ENCODE data around the gene CAD. TPM values are rescaled to one million over a fixed set of nuclear protein-coding genes. Genes with fewer than 3 reads are reported as not detected.

Gene CAD
- total and polyA plus RNA-seq, 9 of the 15 experiments (the other 6 are each of a cell fraction or from before 2014, with no cell fraction given): 7.5 to 126 (median 33.7) TPM

DNA sequence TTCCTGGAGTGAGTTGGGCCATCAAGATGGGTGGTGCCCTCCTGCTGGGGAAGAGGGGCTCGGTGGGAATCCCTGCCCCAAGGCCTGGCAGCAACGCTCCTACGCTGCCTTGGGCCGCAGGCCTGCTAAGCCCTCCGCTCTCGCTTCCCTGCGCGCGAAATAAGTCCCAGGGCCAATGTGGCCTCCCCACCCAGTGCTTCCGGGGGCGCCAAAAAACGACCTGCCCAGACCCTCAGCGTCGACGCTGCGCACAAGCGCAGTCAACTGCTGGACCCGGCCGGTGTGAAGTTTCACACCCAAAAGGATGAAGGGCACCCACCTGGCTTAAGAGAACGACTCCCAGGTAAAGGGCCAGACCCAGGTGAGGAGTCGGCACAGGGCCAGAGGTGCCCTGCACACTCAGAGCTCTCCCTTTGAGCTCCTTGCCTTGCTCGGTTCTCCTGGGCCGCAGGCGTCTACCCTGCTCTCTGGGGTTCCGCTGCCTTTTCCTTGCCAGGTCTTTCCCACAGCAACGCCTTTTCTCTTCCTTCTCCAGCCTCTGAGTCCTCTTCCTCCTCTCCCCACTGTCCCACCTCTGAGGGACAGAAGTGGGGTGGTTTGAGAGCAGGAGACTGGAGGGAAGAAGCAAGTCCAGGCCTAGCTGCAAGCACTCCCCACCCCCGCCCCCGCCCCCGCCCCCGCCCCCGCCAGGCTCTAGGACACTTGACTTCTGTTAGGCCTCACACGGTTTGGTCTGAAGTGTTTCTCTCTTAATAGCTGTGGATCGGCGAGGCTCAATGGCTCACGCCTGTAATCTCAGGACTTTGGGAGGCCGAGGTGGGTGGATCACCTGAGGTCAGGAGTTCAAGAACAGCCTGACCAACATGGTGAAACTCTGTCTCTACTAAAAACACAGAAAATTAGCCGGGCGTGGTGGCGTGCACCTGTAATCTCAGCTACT lies 58.3 kb downstream of the CAD start, which contains the start of gene DNAJC5G (continued):
- TF ChIP-seq, protein P1, sequence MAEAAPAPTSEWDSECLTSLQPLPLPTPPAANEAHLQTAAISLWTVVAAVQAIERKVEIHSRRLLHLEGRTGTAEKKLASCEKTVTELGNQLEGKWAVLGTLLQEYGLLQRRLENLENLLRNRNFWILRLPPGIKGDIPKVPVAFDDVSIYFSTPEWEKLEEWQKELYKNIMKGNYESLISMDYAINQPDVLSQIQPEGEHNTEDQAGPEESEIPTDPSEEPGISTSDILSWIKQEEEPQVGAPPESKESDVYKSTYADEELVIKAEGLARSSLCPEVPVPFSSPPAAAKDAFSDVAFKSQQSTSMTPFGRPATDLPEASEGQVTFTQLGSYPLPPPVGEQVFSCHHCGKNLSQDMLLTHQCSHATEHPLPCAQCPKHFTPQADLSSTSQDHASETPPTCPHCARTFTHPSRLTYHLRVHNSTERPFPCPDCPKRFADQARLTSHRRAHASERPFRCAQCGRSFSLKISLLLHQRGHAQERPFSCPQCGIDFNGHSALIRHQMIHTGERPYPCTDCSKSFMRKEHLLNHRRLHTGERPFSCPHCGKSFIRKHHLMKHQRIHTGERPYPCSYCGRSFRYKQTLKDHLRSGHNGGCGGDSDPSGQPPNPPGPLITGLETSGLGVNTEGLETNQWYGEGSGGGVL (CRISPR knock-in tag; IDR thresholded peaks at IDR 0.05): no peak
- TF ChIP-seq JUN (IDR thresholded peaks at IDR 0.05; ENCODE audit: borderline replicate concordance, low read depth, low read length) (no peak), JUN (CRISPR knock-in tag; IDR thresholded peaks at IDR 0.05; ENCODE audit: borderline replicate concordance) (no peak), LARP7 (IDR thresholded peaks at IDR 0.05) (no peak)

DNA sequence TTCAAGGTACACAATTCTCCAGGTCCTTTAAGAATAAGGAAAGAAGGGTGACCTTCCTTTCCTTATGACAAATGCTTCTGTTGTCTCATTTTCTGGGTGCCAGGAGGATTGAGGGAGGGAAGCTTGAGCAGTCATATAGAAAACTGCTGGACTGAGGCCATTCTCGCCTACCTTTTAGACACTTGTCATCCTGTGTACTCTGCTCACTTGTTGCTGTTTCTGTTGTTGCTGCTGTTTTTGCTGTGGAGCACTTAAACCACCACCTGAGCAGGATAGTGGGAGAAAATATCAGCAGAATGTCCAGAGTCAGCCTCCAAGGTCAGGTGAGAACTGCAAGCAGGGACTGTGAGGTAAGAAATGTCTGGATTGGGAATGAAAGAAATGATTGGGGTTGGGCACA lies 60.8 kb downstream of the CAD start:
- no peak overlapping the region for H3K4me3 ChIP-seq
- POLR2A ChIA-PET: interaction anchor here (0.6 to 1.2 kb wide), 2 partner anchors 10 to 152 kb away, joined by 3 read pairs; no protein-coding TSS in a partner anchor
- FAIRE-seq (no peak), ATAC-seq (no peak), DNase-seq (ENCODE audit: extremely low read depth in 1 of 4, low spot score in 3 of 4) (no peak)
- H3K27me3 ChIP-seq (ENCODE audit: control insufficient read depth in 2 of 2, insufficient read depth in 2 of 2, low read length in 2 of 2): peaks cover 4 to 5% of the 10 kb centered on the region in 2 experiments; a peak in 2 of 5 replicates
- no peak for TF ChIP-seq TARDBP (IDR thresholded peaks at IDR 0.05)
- H3K9ac ChIP-seq (ENCODE audit: insufficient read depth in 1 of 2, low read depth in 2 of 2, low read length in 2 of 2): no peak overlapping the region
- no peaks in the 10 kb centered on the region for H3K36me3 ChIP-seq (ENCODE audit: control insufficient read depth, insufficient read depth, low read length)
- H3K79me2 ChIP-seq (ENCODE audit: control insufficient read depth, insufficient read depth, low read length): no peaks in the 10 kb centered on the region
- H3K4me1 ChIP-seq (replicated peaks in 1 of 2; ENCODE audit: control insufficient read depth in 2 of 2, insufficient read depth in 2 of 2, low read length in 2 of 2): peaks cover 10 to 14% of the 10 kb centered on the region in 2 experiments
- no peaks in the 10 kb centered on the region for H3K9me1 ChIP-seq (ENCODE audit: control insufficient read depth, insufficient read depth, low read length)
- no peaks in the 10 kb centered on the region for H4K20me1 ChIP-seq (replicated peaks; ENCODE audit: control insufficient read depth, insufficient read depth, low read length)
- H3K27ac ChIP-seq (ENCODE audit: extremely low read depth, low read depth, low read length): no peak overlapping the region
- no peak overlapping the region for H2AFZ ChIP-seq (ENCODE audit: low read depth, low read length)
- CTCF ChIA-PET (ENCODE audit: low intra/inter-chr PET ratio): interaction anchor here (2.9 kb wide), 1 partner anchor 179 kb away, joined by 20 read pairs; no protein-coding TSS in a partner anchor
- in situ Hi-C loops (cut with MboI) (no loop called here), intact Hi-C loops (cut with micrococcal nuclease) (no loop called here)
- no peak overlapping the region for H3K4me2 ChIP-seq (ENCODE audit: insufficient read depth, low read length)
- no TSS peak for BruUV-seq (replicated peaks)
- no peaks in the 10 kb centered on the region for H3K9me3 ChIP-seq (replicated peaks; ENCODE audit: control insufficient read depth, insufficient read depth, low read depth, low read length)
- WGBS (ENCODE audit: insufficient coverage, low coverage, missing lambda C conversion rate): 0% methylated on average over 1 of the region's 1 CpG
